Measurements from ENCODE around the gene C1QB. TPM values are rescaled to one million over a fixed set of nuclear protein-coding genes. Genes with fewer than 3 reads are reported as not detected.

Gene C1QB
- total RNA-seq, 1 donor from 2014 or later: not detected

GRCh38 chr1:22638476-22639234 is 14.4 kb upstream of the C1QB start:
- no peak for DNase-seq (ENCODE audit: low spot score)
- H3K4me1 Mint-ChIP-seq (ENCODE audit: low read depth): no peaks in the 10 kb centered on the region
- H3K4me3 Mint-ChIP-seq (ENCODE audit: low read depth): no peak overlapping the region
- no peaks in the 10 kb centered on the region for H3K36me3 Mint-ChIP-seq (ENCODE audit: low read depth)
- H3K27ac Mint-ChIP-seq: no peak overlapping the region
- H3K9me3 Mint-ChIP-seq: no peaks in the 10 kb centered on the region
- no peaks in the 10 kb centered on the region for H3K27me3 Mint-ChIP-seq (ENCODE audit: low read depth)
- intact Hi-C loops (cut with micrococcal nuclease): no loop called here

- Mint-ChIP-seq H3K27ac (no peak overlapping the region), H3K27me3 (ENCODE audit: low read depth) (no peaks in the 10 kb centered on the region), H3K36me3 (ENCODE audit: low read depth) (no peaks in the 10 kb centered on the region), H3K4me3 (ENCODE audit: low read depth) (no peak overlapping the region), H3K9me3 (no peaks in the 10 kb centered on the region), H3K4me1 (ENCODE audit: low read depth) (no peaks in the 10 kb centered on the region)
- no peak for DNase-seq (ENCODE audit: low spot score)
- intact Hi-C loops (cut with micrococcal nuclease): no loop called here
Measured at GRCh38 chr1:22639286-22639685, 13.8 kb upstream of the C1QB start.

GRCh38 chr1:22641247-22641646 is 11.8 kb upstream of the C1QB start:
- Mint-ChIP-seq H3K27ac (no peak overlapping the region), H3K9me3 (no peaks in the 10 kb centered on the region), H3K27me3 (ENCODE audit: low read depth) (no peaks in the 10 kb centered on the region), H3K36me3 (ENCODE audit: low read depth) (no peaks in the 10 kb centered on the region), H3K4me1 (ENCODE audit: low read depth) (no peaks in the 10 kb centered on the region), H3K4me3 (ENCODE audit: low read depth) (no peak overlapping the region)
- no peak for DNase-seq (ENCODE audit: low spot score)
- intact Hi-C loops (cut with micrococcal nuclease): loop anchor here (5.0 kb wide), 1 partner anchor 509 kb away; no protein-coding TSS in a partner anchor

- peak; percentile 44 for DNase-seq (ENCODE audit: low spot score)
- Mint-ChIP-seq H3K27ac (no peak overlapping the region), H3K9me3 (no peaks in the 10 kb centered on the region), H3K4me1 (ENCODE audit: low read depth) (no peaks in the 10 kb centered on the region), H3K36me3 (ENCODE audit: low read depth) (no peaks in the 10 kb centered on the region), H3K27me3 (ENCODE audit: low read depth) (no peaks in the 10 kb centered on the region), H3K4me3 (ENCODE audit: low read depth) (no peak overlapping the region)
- intact Hi-C loops (cut with micrococcal nuclease): loop anchor here (1.0 to 5.0 kb wide), 2 partner anchors 222 to 510 kb away; no protein-coding TSS in a partner anchor
Measured at GRCh38 chr1:22641906-22642636, 11.0 kb upstream of the C1QB start.

GRCh38 chr1:22643381-22643780 is 9.7 kb upstream of the C1QB start, which contains the start of gene C1QC:
Gene C1QC, plus strand, starts transcription at chr1:22643633. Its CDS starts 391 bp downstream, at chr1:22644024.
- Mint-ChIP-seq H3K27me3 (ENCODE audit: low read depth) (no peaks in the 10 kb centered on the region), H3K4me3 (ENCODE audit: low read depth) (no peak within 1 kb of the TSS), H3K4me1 (ENCODE audit: low read depth) (no peaks in the 10 kb centered on the region), H3K36me3 (ENCODE audit: low read depth) (no peaks in the 10 kb centered on the region), H3K27ac (no peak within 1 kb of the TSS), H3K9me3 (no peaks in the 10 kb centered on the region)
- intact Hi-C loops (cut with micrococcal nuclease): loop anchor here (5.0 kb wide), 1 partner anchor 511 kb away; no protein-coding TSS in a partner anchor
- no peak for DNase-seq (ENCODE audit: low spot score)

- intact Hi-C loops (cut with micrococcal nuclease): loop anchor here (5.0 kb wide), 1 partner anchor 512 kb away; no protein-coding TSS in a partner anchor
- Mint-ChIP-seq H3K27ac (no peak overlapping the region), H3K27me3 (ENCODE audit: low read depth) (no peaks in the 10 kb centered on the region), H3K9me3 (no peaks in the 10 kb centered on the region), H3K4me1 (ENCODE audit: low read depth) (no peaks in the 10 kb centered on the region), H3K4me3 (ENCODE audit: low read depth) (no peak overlapping the region), H3K36me3 (ENCODE audit: low read depth) (no peaks in the 10 kb centered on the region)
- no peak for DNase-seq (ENCODE audit: low spot score)
Measured at GRCh38 chr1:22643928-22644327, 9.1 kb upstream of the C1QB start.

GRCh38 chr1:22645931-22646330 is 7.1 kb upstream of the C1QB start:
- Mint-ChIP-seq H3K4me1 (ENCODE audit: low read depth) (no peaks in the 10 kb centered on the region), H3K27me3 (ENCODE audit: low read depth) (no peaks in the 10 kb centered on the region), H3K27ac (no peak overlapping the region), H3K36me3 (ENCODE audit: low read depth) (no peaks in the 10 kb centered on the region), H3K9me3 (no peaks in the 10 kb centered on the region), H3K4me3 (ENCODE audit: low read depth) (no peak overlapping the region)
- intact Hi-C loops (cut with micrococcal nuclease): no loop called here
- no peak for DNase-seq (ENCODE audit: low spot score)

GRCh38 chr1:22646384-22646783 is 6.7 kb upstream of the C1QB start:
- Mint-ChIP-seq H3K9me3 (no peaks in the 10 kb centered on the region), H3K27ac (no peak overlapping the region), H3K36me3 (ENCODE audit: low read depth) (no peaks in the 10 kb centered on the region), H3K4me1 (ENCODE audit: low read depth) (no peaks in the 10 kb centered on the region), H3K4me3 (ENCODE audit: low read depth) (no peak overlapping the region), H3K27me3 (ENCODE audit: low read depth) (no peaks in the 10 kb centered on the region)
- intact Hi-C loops (cut with micrococcal nuclease): no loop called here
- no peak for DNase-seq (ENCODE audit: low spot score)

- Mint-ChIP-seq H3K27me3 (ENCODE audit: low read depth) (peaks cover 4% of the 10 kb centered on the region), H3K4me1 (ENCODE audit: low read depth) (no peaks in the 10 kb centered on the region), H3K9me3 (no peaks in the 10 kb centered on the region), H3K36me3 (ENCODE audit: low read depth) (no peaks in the 10 kb centered on the region), H3K4me3 (ENCODE audit: low read depth) (no peak overlapping the region), H3K27ac (no peak overlapping the region)
- no peak for DNase-seq (ENCODE audit: low spot score)
- intact Hi-C loops (cut with micrococcal nuclease): no loop called here
Measured at GRCh38 chr1:22650089-22650693, 2.8 kb upstream of the C1QB start.

- H3K27ac Mint-ChIP-seq: no peak overlapping the region
Measured at GRCh38 chr1:22651941-22652856, 837 bp upstream of the C1QB start.

GRCh38 chr1:22654692-22655091 is 1.7 kb downstream of the C1QB start:
- Mint-ChIP-seq H3K36me3 (ENCODE audit: low read depth) (no peaks in the 10 kb centered on the region), H3K4me1 (ENCODE audit: low read depth) (no peaks in the 10 kb centered on the region), H3K4me3 (ENCODE audit: low read depth) (no peak overlapping the region), H3K9me3 (no peaks in the 10 kb centered on the region), H3K27me3 (ENCODE audit: low read depth) (peaks cover 6% of the 10 kb centered on the region), H3K27ac (no peak overlapping the region)
- intact Hi-C loops (cut with micrococcal nuclease): no loop called here
- no peak for DNase-seq (ENCODE audit: low spot score)

More at GRCh38 chr1:22651941-22652856, 837 bp upstream of the C1QB start:
- no peak overlapping the region for H3K4me3 Mint-ChIP-seq (ENCODE audit: low read depth)
- no peaks in the 10 kb centered on the region for H3K4me1 Mint-ChIP-seq (ENCODE audit: low read depth)
- peaks cover 4% of the 10 kb centered on the region for H3K27me3 Mint-ChIP-seq (ENCODE audit: low read depth)
- intact Hi-C loops (cut with micrococcal nuclease): no loop called here
- no peaks in the 10 kb centered on the region for H3K9me3 Mint-ChIP-seq
- H3K36me3 Mint-ChIP-seq (ENCODE audit: low read depth): no peaks in the 10 kb centered on the region
- DNase-seq (ENCODE audit: low spot score): no peak

All from activated T-helper 2 cell treated with anti-CD3 and anti-CD28 coated beads, Interferon-gamma antibody, Interleukin-2, Interleukin-4, amounts not matched to agents 10 μg/mL and 5 μg/mL and 100 μg/mL, durations not matched to agents 14 hours and 24 hours and 36 hours (primary cell).